ENCODE measurements around the gene MRPL32.
A peak's percentile ranks its signal among the peaks of the same experiment; 100 is the strongest.

The MRPL32 gene

GRCh38 chr7:42926204-42926603, 6.0 kb upstream of the MRPL32 start:
- DNase-seq (ENCODE audit: low read depth in 2 of 2) = no peak

GRCh38 chr7:42928754-42929153, 3.4 kb upstream of the MRPL32 start:
- no peak for DNase-seq (ENCODE audit: low read depth in 2 of 2)

GRCh38 chr7:42929449-42929848, 2.7 kb upstream of the MRPL32 start:
- no peak for DNase-seq (ENCODE audit: low read depth in 2 of 2)

- DNase-seq (ENCODE audit: low read depth in 2 of 2) = no peak
These were observed 1.3 kb upstream of the MRPL32 start for GRCh38 chr7:42930889-42931288.

- no peak for DNase-seq (ENCODE audit: low read depth in 2 of 2)
These were observed 736 bp upstream of the MRPL32 start for GRCh38 chr7:42931447-42931833.

GRCh38 chr7:42932811-42933591, 825 bp downstream of the MRPL32 start:
- no peak for DNase-seq (ENCODE audit: low read depth in 2 of 2)

- DNase-seq (ENCODE audit: low read depth in 2 of 2) = no peak
These were observed 2.1 kb downstream of the MRPL32 start for GRCh38 chr7:42934291-42934690.

- no peak for DNase-seq (ENCODE audit: low read depth in 2 of 2)
These were observed 3.7 kb downstream of the MRPL32 start for GRCh38 chr7:42935861-42936260.

- no peak for DNase-seq (ENCODE audit: low read depth in 2 of 2)
These were observed 7.5 kb downstream of the MRPL32 start for GRCh38 chr7:42939457-42940240.

GRCh38 chr7:42940985-42941847, 9.0 kb downstream of the MRPL32 start:
- DNase-seq (ENCODE audit: low read depth in 2 of 2) = peak; percentile 72 to 73

GRCh38 chr7:42945821-42946626, 13.8 kb downstream of the MRPL32 start:
- no peak for DNase-seq (ENCODE audit: low read depth in 2 of 2)

GRCh38 chr7:42946627-42946950, 14.4 kb downstream of the MRPL32 start:
- DNase-seq (ENCODE audit: low read depth in 2 of 2) = no peak

GRCh38 chr7:42947521-42947920, 15.3 kb downstream of the MRPL32 start:
- DNase-seq (ENCODE audit: low read depth in 2 of 2) = no peak

- DNase-seq (ENCODE audit: low read depth in 2 of 2) = no peak
These were observed 18.2 kb downstream of the MRPL32 start for GRCh38 chr7:42950417-42950816.

- DNase-seq (ENCODE audit: low read depth in 2 of 2) = no peak
These were observed 20.2 kb downstream of the MRPL32 start for GRCh38 chr7:42952328-42952727.

- no peak for DNase-seq (ENCODE audit: low read depth in 2 of 2)
These were observed 21.8 kb downstream of the MRPL32 start for GRCh38 chr7:42953994-42954393.

GRCh38 chr7:42956062-42956461, 23.9 kb downstream of the MRPL32 start:
- no peak for DNase-seq (ENCODE audit: low read depth in 2 of 2)

GRCh38 chr7:42959549-42959948, 27.4 kb downstream of the MRPL32 start:
- no peak for DNase-seq (ENCODE audit: low read depth in 2 of 2)

GRCh38 chr7:42960762-42961161, 28.6 kb downstream of the MRPL32 start:
- DNase-seq (ENCODE audit: low read depth in 2 of 2) = no peak

GRCh38 chr7:42961170-42961569, 29.0 kb downstream of the MRPL32 start:
- no peak for DNase-seq (ENCODE audit: low read depth in 2 of 2)

GRCh38 chr7:42964293-42964692, 32.1 kb downstream of the MRPL32 start:
- no peak for DNase-seq (ENCODE audit: low read depth in 2 of 2)

All from stimulated activated CD4-positive, alpha-beta T cell treated with anti-CD3 and anti-CD28 coated beads, Interleukin-4, amount 100 ng/mL, for 48 hours (primary cell).